HG03558 (cell line): Measurements from ENCODE around the gene KMT5C.

ENCODE experiments used
- ATAC-seq: cut with Tn5 transposase; IDR thresholded peaks from one replicate; pipeline ENCODE4 v1.9.1; 2021; ENCODE audit warnings: moderate number of reproducible peaks; ENCODE audit not compliant: unreplicated experiment; ENCODE audit errors: extremely low read depth

The KMT5C gene

DNA sequence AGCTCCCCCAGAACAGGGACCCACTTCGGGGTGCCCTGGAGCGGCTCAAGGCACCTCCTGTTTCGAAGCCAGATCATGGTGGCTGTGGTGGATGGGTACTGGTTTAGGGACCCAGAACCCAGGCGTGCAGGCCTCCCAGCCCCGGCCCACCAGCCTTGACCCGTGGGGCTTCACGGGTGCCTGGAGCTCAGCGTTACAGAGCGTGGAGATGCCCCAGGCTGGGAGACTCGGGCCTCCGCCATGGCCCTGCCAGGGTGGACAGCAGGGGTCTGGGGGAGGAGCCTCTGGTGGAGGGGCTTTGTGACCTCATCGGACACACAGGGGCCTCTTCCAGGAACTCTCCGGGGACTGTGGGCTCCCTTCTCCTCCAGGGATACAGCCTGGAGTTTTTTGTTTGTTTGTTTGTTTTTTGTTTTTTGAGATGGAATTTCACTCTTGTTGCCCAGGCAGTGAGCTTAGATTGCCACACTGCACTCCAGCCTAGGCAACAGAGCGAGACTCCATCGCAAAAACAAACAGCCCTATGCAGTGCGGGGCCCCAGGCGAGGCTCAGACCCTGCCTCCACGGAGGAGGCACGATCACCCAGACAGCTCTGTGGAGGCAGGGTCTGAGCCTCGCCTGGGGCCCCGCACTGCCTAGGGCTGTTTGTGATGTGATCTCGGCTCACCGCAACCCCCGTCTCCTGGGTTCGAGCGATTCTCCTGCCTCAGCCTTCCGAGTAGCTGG lies 23.5 kb downstream of the KMT5C start, which contains the start of gene GARIN5B:
TSS of gene GARIN5B (minus strand) at position 271 of the 727 bp plus-strand sequence. CDS start at position 77, 194 bp downstream.
- no peak for ATAC-seq

DNA sequence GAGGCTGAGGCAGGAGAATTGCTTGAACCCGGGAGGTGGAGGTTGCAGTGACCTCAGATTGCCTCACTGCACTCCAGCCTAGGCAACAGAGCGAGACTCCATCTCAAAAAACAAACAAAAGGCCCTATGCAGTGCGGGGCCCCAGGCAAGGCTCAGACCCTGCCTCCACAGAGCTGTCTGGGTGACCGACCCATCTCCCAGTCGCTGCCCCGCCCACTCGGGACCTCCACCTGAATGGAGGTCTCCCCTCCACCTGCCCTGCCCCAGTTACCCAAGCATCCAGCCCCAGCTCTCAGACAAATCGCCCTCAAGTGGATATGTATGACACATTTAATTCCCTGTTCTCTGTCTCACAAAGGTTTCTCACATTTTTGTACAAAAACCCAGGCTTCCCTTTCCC lies 25.6 kb downstream of the KMT5C start:
- ATAC-seq: no peak

DNA sequence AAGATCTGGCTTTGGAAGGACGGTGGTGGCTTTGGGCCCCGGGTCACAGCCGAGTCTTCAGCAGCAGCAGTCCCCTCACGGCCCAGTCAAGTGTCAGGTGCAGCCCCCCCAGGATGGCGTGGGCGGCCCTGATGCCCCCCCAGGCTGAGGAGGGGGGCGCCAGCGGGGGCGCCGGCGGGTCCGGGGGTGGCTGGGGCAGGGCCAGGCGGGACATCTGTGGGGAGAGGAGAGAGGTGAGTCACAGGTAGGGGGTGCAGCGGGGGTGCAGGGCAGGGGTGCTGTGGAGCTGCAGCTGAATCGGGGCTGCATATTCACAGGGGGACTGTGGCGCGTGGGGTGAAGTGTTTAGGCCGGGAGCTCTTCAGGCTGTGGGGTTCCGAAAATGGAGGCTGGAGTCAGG lies 26.3 kb downstream of the KMT5C start:
- ATAC-seq: no peak

DNA sequence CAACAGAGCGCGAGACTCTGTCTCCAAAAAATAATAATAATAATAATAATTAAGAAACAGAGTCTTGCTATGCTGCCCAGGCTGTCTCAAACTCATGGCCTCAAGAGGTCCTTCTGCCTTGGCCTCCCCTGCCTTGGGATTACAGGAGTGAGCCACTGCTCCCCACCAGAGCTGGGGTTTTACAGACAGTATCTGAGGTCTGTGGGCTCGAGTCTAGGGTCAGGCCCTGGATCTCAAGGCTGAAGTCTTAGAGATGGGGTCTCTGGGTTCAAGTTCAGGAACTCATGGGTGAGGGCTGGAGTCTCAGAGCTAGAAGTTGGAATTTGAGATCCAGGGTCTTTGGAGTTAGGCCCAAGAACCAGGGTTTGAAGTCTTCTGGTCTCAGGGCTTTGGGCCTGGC lies 27.1 kb downstream of the KMT5C start:
- no peak for ATAC-seq

DNA sequence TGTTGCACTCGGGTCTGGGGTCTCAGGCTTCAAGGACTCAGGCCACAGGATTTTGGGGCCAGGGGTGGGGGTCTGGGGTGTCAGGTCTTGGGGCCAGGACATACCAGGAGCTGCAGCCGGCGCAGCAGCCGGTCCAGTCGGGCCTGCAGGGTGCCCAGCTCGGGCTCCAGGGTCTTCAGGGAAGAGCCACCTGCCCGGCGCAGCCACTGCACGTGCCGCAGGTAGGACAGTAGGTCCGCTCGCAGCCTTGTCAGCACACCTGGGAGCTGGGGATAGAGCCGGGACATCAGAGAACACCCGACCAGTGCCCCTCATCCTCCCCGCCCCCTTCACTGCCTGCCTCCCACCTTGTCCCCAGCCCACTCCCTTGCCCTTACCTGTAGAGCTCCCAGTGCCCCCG lies 28.4 kb downstream of the KMT5C start:
- ATAC-seq: no peak

DNA sequence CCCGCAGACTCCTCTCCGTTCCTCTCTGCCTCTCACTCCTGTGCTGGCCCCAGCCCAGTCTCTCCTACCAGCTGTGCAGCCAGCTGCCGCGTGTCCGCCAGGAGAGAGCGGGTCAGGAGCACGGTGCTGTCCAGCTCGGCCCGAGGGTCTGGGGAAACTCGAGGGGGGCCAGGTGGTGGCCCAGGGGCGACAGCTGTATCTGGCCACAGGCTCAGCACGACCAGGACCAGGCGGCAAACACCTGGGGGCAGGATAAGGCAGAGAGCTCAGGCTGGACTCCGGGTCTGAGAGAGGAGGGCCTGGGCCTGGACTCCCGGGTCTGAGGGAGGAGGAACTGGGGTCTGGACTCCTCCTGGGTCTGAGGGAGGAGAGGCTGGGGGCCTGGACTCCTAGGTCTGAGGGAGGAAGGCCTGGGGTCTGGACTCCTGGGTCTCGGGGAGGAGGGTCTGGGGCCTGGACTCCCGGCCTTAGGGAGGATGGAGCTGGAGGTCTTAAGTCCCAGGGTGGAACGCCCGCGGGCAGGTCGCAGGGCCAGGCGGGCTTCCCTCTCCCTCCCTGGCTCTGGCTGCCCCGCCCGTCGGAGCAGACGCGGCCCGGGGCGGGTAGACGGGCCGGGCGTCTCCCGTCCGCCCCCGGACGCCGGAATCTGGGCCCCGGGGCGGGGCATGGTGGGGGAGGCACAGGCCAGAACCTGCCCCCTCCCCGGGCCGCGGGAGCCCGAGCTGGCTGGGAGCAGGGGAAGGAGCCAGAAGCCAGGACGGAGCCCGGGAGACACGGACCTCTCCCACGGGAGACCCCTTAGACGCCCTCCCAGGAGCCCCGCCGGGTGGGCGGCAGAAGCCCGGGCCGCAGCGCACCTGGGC lies 29.3 kb downstream of the KMT5C start:
- no peak for ATAC-seq

DNA sequence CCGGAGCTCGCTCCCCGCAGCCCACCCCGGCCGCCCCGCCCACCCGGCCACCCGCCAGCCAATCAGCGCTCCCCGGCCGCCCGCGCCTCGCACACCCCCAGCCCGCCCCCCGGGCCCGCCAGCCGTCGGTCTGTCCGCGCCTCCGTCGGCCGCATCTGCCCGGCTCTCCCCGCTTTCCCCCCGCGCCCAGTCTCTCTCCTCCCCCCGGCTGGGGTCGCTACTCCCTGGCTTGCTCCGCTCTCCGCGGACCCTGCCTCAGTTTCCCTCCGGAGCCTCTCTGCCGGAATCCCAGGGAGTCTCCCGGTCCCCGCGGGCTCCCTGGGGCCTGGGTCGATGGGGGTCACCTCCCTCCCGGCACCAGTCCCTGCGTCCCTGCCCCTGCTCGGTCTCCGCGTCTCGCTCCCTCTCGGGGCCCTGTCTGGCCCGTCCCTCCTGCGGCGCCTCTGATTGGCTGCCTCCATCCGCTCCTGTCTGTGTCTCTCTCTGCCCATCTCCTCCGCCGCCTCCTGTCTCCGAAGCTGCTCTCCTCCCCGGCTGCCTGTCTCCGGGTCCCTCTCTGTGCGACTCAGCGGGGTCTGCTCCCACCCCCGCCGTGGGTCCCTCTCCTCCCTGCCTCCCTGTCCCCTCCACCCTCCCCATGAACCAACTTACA lies 30.1 kb downstream of the KMT5C start:
- no peak for ATAC-seq

DNA sequence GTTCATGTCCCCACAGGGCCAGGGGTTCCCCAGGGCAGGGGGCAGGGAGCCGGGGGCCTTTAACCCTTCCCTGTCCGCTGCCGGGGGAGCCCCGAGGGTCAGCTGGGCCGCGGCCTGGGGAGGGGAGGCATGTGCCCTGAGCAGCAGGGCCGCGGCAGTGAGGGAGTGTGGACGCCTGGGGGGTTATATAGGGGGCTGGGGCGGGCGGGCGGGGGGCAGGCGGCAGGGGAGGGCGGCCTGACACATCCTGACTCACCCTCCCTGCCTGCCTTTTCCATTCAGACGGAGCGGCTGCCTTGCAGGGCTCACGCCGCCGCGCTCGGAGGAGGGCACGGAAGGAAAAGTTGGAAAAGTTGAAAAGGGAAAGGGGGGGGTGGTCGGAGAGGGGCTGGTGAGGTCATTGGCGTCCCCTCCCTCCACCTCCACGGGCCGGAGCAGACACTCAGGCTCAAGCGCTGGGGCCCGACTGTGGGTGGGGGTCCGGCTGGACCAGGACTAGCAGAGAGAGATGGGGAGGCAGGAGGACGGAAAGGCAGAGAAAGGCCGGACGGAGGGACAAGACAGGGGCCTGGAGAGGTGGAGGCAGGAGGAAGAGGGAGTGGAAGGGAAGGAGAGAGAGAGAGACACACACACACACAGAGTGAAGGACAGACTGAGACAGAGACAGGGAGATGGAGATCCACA lies 30.8 kb downstream of the KMT5C start, which contains the start of gene IL11:
TSS of gene IL11 (minus strand) at position 159 of the 684 bp plus-strand sequence. CDS start at position 6, 153 bp downstream.
- ATAC-seq: no peak

DNA sequence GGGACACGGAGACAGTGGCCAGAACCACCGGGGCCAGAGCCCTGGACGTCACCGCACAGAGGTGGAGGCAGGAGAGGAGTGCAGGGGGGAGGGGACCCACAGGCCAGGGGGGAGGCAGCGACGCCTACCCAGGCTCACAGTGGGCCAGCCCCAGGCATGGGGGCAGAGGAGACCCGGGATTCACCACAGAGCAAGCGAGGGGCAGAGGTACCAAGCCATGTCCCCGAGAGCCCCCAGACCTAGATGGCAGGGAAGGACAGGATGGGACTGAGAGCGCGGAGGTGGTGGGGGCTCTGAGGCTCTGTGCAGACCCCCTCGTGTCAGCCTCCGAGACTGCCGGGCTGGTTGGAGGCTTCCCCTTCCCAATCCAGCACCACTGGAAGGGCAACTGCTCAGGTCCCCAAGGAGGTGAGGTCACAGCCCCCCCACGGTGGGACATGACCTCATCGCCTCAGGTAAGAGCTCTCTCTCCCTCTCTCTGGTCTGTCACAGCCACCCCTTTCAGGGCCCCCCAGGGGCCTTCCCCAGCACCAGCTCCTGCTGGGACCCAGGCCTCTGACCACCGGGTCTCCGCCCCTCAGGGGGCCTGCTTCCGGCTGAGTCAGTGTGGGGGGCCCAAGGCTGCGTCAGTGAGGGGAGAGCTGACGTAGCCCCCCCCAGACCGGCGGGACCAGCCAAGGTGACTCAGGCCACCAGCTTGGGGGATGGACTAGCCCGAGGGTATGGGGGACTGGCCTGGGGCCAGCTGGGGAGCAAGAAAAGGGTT lies 32.8 kb downstream of the KMT5C start:
- ATAC-seq: no peak

DNA sequence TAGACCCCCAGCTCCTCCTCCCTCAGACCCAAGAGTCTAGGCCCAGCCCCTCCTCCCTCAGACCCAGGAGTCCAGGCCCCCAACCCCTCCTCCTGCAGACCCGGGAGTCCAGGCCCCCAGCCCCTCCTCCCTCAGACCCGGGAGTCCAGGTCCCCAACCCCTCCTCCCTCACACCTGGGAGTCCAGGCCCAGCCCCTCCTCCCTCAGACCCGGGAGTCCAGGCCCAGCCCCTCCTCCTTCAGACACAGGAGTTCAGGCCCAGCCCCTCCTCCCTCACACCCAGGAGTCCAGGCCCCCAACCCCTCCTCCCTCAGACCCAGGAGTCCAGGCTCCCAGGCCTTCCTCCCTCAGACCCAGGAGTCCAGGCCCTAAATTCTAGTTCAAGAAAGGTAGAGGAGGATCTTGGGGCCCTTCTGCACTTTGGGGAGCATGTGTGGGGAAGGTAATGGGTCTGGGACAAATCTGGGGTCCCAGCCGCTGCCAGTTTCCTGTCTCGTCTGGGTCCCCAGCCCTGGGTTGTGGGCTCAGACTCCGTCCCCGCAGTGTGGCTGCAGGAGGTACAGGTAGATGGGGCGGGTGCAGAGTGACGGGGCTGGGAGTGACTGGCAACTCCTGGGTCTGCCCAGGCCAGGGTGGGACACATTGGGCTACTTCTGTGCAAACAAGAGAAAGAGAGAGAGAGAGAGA lies 33.8 kb downstream of the KMT5C start:
- ATAC-seq: no peak

DNA sequence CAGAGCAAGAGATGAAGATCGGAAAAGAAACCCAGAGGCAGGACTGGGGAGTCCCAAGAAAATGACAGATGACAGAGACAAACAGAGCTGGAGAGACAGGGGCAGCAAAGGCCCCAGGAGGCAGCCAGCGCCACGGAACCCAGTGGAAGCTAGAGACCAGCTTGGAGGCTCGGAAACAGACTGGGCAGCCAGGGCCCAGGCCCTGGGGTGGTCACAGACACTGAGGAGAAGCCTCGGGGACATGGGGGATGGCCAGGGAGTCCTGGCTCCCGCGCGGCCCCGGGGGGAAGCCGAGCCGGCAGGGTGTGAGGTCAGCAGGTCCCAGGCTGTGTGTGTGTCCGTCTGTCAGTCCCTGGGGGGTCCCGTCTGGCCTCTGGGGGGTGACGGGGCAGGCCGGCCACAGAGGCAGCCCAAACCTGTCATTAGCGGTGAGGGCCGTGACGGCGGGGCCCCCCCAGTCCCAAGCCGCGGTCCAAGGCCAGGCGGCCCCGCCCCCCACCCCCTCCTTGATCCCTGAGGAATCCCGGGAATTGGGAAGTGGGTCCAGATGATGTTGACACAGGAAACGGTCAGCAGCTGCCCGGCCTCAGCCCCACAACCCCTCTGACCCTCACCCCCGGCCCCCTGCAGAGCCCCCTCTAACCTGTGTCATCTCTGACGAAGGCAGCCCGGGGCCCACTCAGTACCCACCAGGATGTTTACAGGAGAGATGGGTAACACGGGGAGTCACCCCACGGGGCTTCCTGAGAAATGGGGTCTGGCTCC lies 34.5 kb downstream of the KMT5C start:
- no peak for ATAC-seq

DNA sequence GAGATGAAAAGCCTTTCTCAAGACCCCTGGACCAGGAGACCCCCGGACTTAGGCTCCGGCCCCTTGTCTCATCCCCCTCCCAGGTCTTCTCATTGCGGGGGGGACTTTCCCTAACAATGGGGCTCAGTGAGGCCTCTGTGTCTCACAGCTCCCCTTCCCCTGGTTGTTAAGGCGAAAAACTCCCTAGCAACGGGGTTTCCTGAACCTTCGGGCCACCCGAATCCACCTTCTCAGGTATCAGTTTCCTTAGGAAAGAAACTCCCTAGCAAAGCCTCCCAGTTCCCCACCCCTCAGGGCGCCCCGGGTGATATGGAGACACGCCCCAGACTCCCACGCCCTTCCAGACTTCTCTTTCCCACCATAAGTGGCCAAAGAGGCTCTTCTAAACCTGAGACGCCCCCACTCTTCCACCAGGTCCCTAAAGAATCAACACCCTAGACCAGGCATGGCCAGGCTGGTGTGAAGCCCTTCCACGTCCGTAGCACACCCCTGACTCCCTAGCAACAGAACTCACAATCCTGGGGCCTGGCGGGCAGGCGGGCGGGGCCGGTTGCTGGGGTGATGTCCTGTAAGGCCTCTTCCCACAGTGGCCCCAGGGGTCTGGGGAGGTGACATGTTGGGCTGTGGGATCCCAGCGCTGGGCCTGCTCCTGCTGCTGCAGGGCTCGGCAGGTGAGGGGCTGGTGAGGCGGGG lies 36.7 kb downstream of the KMT5C start, which contains the start of gene TMEM190:
TSS of gene TMEM190 (plus strand) at position 586 of the 693 bp plus-strand sequence. CDS start at position 614, 28 bp downstream.
- ATAC-seq: no peak

DNA sequence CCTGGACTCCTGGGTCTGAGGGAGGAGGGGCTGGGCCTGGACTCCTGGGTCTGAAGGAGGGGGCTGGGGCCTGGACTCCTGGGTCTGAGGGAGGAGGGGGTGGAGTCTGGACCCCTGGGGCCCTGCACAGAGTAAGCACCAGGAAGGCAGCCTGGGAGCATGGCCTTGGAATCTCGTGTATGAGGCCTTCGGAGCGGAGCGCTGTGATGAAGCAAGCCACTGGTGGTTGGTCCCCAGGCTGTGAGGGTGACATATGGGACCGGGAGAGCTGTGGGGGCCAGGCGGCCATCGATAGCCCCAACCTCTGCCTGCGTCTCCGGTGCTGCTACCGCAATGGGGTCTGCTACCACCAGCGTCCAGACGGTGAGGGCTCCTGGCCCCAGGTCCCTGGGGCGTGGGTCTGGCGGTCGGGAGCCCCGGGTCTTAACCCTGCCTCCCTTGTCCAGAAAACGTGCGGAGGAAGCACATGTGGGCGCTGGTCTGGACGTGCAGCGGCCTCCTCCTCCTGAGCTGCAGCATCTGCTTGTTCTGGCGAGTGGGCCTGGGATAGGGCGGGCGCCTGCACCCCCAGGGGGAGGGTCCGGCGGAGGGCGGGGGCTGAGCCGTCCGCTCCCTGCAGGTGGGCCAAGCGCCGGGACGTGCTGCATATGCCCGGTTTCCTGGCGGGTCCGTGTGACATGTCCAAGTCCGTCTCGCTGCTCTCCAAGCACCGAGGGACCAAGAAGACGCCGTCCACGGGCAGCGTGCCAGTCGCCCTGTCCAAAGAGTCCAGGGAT lies 37.9 kb downstream of the KMT5C start:
- ATAC-seq: no peak

DNA sequence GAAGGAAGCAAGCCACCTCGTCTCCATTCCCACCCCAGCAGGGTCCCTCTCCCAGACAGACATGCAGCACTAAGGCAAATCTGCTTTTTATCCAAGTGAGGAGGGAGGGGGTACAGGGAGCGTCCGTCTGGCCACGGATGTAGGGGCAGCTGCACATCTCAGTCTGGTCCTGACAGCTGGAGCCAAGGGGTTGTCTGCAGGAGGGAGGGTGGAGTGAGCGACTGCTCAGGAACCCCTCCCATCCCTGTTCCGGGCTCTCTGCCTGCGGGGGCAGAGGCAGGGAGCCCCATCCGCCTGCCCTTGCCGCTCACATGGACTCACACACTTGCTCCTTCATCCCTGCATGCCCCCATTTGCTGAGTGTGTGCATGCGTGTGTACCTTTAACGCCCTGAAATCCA lies 39.5 kb downstream of the KMT5C start:
- no peak for ATAC-seq

DNA sequence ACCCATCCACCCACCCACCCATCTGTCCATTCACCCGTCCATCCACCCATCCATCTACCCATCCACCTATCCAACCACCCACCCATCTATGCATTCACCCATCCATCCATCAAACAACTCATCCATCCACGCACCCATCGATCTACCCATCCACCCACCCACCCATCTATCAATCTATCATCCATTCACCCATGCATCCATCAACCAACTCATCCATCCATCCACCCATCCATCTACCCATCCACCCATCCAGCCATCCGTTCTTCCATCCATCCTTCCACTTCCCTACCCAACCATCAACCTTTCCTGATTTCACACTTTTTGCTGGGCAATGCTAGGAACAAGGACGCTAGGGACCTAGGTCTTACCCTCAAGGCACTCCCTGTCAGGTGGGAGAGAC lies 42.3 kb downstream of the KMT5C start:
- ATAC-seq: no peak

DNA sequence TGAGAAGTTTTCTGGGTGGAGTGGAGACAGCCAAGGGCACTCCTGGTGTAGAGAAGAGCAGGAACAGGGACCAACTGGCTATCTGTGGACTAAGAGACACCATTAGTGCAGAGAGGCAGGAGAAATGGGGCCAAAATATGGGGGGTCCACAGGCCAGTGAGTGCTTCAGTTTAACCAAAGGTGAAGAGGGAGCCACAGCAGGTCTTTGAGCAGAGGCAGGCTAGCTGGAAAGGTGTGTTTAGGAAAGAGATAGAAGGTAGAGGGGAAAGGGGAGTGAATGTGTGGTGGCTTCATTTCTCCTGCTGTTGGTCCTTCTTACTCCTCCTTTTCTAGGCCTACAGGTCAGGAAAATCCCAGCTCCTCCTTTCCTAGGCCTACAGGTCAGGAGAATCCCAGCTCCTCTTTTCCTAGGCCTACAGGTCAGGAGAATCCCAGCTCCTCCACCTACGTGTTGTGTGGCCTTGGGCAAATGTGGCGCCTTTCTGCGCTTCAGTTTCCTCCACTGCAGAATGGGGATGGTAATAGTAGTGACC lies 42.9 kb downstream of the KMT5C start:
- ATAC-seq: no peak
